C4-2B (cell line): ENCODE measurements around the gene FAM131C.

Source experiments
- CTCF ChIP-seq: fragments of 450-650 bp; conservative IDR thresholded peaks from 2 replicates; pipeline ENCODE4 v1.5.1; 2017; ENCODE audit warnings: mild to moderate bottlenecking
- ZFX ChIP-seq: fragments of 450-650 bp; IDR thresholded peaks from 2 replicates; pipeline ENCODE4 v1.6.1; 2017

- TF ChIP-seq CTCF (no peak), ZFX (no peak)
Observed at GRCh38 chr1:16122916-16123315, 49.5 kb upstream of the FAM131C start.
